CD4-positive, alpha-beta T cell treated with Interleukin-1 beta for 1 hour (primary cell): ENCODE measurements around the gene HDLBP.

Source experiments
- DNase-seq, 2 donors: peaks; one replicate each; pipeline ENCODE4 v3.0.0-alpha.2; 2020 to 2022

Gene HDLBP

DNA sequence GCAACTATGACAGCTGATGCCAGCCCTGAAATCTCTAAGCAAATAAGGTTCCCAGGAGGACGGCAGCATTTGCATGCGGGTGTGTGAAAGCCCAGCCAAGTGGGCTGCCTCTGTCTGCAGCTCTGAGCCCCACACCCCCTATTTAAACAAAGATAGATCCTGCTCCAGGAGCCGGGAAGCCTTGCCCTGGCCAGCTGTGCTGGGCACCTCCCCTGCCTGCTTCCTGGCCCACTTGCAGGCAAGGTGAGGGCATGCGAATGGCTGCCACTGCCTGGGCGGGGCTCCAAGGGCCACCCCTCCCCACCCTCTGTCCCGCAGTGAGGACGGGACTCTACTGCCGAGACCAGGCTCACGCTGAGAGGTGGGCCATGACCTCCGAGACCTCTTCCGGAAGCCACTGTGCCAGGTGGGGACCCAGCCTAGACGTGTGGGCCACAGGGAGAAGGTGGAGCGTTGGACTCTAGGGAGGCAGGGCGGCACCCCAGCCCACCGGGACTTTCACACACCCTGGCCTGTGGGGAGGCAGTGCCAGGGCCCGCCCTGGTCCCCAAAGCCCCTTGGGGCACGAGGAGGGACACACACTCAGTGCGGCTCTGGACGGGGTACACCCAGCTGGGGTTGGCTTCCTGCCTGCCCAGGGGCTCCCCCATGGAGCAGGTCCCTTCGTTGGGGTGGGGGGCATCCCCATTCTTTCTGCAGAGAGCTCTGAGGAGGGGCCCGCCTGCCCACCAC is 126.9 kb downstream of the HDLBP start, which contains the start of gene ANO7:
Gene ANO7 (plus strand): TSS at position 317 of the 732 bp plus-strand sequence. CDS start 1,387 bp downstream, outside the sequence.
- DNase-seq = no peak

- no peak for DNase-seq
Observed at GRCh38 chr2:241187918-241188234, 127.6 kb downstream of the HDLBP start.

GRCh38 chr2:241187101-241187917 is 128.2 kb downstream of the HDLBP start:
- DNase-seq = no peak

DNA sequence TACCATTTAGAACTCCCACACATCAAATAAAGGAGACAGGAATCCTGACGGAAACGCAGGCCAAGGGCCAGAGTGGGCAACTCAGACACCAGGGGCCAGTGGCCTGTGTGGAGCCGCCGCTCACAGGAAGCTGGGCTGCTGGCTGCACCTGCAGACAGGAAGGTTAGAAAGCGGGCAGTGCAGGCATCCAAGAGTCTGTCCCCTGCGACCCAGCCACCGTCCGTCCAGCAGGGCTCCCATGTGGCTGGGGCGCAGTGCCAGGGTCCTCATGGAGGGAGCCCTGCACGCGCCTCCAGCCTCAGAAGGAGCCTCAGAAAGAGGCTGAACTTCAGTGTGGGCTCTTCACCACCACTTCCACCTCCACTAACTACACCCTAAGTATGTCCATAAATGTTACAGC is 129.5 kb downstream of the HDLBP start:
- no peak for DNase-seq

- no peak for DNase-seq
Observed at GRCh38 chr2:241184901-241185300, 130.6 kb downstream of the HDLBP start.

DNA sequence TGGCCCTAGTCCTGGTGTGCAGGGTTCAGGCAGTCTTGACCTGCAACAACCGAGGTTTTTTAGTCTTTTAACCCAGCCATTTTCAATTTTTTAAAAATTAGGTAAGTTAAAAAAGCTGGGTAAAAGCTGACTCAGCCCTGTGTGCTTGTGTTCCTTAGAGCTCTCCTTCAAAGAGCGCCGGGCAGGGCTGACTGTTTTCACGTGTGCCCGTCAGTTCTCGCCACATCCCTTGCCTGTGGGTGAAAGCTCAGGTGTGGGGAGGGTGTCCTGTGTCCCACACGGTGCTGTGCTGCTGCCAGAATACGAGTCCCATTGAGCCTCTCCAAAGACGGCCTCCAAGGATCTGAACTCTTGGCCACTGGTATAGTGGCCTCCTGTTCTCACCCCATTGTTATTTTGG is 132.3 kb downstream of the HDLBP start:
- DNase-seq = no peak

- no peak for DNase-seq
Observed at GRCh38 chr2:241182531-241183133, 132.8 kb downstream of the HDLBP start.

DNA sequence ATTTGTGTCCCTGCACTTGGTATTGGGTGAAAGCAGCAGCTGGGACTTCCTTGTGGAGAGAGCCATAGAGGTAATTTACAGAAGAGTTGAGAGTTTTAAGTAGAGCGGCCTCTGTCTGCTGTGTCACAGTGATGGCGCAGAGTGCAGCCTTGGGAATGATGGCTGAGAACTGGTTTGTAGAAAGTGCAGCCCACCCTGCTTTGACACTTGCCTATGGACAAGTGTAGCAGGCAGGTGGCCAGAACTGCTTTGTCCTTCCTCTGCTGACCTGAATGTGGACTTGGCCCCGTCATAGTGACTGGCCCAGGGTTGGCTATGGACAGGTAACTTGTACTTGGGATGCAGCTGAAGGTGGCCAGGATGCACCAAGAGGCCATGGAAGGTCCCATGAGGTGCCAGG is 133.3 kb downstream of the HDLBP start:
- DNase-seq = no peak

DNA sequence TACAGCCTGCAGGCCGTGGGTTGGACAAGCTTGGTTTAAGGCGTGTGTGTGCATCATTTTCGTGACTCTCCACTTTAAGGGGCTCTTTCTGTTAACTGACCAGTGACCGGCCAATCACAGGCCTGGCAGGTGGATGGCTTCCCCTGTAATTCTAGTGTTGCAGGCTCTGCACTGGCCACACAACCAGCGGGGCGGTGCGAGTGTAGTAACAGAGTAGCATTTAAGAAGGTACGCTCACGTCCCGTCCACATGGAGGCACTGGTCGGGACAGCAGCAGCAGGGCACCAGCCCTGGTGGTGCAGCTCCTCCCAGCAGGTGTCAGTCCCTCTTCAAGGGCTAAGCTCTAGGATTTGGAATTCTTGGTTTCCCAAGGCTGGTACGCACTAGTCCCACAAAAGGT is 135.0 kb downstream of the HDLBP start:
- no peak for DNase-seq

DNA sequence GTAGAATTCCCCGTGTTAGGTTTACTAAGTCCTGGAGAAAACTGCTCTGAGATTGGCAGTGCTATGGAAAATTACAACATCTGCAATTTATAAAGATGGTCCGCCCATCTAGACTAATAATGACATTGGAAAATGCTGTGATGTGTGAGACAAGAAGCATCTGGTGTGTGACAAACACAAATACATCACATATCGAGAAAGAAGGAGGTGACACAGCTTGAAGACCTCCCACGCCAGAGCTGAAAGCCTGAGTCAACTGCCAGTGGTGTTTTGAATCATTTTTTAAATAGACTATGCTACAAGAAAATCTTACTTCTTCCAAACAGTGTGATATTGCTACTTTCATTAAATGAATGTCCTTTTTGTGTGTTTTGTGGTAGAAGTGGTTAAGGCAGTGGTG is 135.6 kb downstream of the HDLBP start:
- DNase-seq = no peak

GRCh38 chr2:241178961-241179360 is 136.5 kb downstream of the HDLBP start:
- no peak for DNase-seq

DNA sequence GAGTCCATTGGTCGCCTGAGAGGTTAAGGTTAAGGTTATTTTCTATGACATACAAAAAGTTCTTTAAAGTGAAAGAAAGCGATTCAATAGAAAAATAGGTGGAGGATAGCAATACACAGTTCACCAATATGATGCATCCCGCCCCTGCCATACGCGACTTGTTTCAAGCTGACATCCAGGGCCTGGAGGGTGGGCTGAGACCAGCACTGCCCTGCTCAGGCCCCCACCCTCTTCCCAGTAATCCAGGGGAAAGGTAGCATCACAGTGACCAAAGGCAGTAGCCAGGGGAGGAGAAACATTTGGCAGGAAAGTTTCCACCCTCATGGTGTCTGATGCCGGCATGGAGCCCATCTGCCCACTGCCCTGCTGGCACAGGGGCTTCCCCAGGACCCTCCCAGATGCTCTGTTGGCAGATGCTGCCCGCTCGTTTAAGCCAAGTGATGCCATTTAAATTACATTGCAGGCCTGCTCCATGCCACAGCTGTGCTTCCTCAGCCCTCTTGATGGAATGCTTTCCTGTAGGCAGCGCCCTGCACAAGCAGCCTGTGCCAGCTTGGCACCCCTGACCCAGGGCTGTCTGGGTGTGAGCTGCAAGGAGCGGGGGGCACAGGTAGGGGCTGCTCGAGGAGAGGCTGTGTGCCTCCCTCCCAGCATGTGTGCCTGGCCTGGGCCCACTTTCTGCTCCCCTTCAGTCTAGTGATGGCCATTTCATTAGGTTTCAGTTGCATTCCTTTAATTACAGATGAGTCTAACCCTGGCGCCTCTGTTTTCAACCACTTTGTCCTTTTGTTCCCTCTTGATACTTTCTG is 137.7 kb downstream of the HDLBP start:
- no peak for DNase-seq
